Measurements from ENCODE around the gene RNF157. TPM values are rescaled to one million over a fixed set of nuclear protein-coding genes. Genes with fewer than 3 reads are reported as not detected.

Gene RNF157
- total and polyA plus RNA-seq, 9 of the 15 experiments (the other 6 are each of a cell fraction or from before 2014, with no cell fraction given), result 8.1 to 31.7 (median 20.8) TPM

DNA sequence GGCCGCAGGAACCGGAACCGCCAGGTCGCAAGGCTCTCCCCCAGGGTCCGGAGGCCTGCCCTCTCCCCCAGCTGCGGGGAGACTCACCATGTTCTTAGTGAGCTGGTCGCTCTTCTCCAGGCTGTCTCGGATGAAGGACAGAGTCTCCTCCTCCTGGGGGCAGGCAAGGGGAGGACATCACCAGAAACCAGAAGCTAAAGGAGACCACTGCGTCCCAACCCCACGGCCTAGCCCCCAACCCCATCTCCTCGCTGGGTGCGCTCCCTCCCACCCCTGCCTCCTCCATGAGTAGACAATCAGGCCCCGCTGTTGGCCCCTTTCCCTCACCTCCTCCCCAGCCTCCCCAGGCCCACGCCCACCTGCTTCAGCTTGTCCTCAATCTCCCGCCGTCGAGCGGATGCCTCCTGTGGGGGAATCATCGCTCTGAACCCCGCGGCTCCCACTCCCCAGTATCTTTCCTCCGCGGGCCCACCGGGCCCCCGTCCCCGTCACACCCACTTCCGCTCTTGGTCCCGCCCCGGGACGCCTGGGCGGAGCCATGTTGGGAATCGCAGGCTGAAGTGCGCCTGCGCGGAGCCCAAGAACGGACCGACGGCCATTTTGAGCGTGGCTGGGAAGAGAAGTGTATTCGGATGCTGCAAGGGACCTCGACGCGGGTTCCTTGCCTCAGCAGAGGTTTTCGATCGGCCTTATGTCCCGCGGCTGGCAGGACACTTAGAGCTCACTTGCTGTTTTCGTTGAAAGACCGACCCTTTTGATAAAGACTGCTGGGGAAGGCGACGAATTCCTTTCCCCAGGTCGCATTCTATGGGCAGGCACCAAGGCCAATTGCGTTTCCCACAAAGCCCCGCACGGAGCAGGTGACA lies 136.8 kb downstream of the RNF157 start, which contains the start of gene EXOC7 (continued):
- TF ChIP-seq, protein P1, sequence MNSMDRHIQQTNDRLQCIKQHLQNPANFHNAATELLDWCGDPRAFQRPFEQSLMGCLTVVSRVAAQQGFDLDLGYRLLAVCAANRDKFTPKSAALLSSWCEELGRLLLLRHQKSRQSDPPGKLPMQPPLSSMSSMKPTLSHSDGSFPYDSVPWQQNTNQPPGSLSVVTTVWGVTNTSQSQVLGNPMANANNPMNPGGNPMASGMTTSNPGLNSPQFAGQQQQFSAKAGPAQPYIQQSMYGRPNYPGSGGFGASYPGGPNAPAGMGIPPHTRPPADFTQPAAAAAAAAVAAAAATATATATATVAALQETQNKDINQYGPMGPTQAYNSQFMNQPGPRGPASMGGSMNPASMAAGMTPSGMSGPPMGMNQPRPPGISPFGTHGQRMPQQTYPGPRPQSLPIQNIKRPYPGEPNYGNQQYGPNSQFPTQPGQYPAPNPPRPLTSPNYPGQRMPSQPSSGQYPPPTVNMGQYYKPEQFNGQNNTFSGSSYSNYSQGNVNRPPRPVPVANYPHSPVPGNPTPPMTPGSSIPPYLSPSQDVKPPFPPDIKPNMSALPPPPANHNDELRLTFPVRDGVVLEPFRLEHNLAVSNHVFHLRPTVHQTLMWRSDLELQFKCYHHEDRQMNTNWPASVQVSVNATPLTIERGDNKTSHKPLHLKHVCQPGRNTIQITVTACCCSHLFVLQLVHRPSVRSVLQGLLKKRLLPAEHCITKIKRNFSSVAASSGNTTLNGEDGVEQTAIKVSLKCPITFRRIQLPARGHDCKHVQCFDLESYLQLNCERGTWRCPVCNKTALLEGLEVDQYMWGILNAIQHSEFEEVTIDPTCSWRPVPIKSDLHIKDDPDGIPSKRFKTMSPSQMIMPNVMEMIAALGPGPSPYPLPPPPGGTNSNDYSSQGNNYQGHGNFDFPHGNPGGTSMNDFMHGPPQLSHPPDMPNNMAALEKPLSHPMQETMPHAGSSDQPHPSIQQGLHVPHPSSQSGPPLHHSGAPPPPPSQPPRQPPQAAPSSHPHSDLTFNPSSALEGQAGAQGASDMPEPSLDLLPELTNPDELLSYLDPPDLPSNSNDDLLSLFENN (IDR thresholded peaks at IDR 0.05; ENCODE audit: low read depth in 2 of 2, low read length in 2 of 2), result no peak
- peak; percentile 64; the same call in 1 of the 2 replicates for TF ChIP-seq EGR1 (conservative IDR thresholded peaks at IDR 0.05)
- no peak for TF ChIP-seq SRSF7 (optimal IDR thresholded peaks at IDR 0.05; ENCODE audit: low read depth, low read length)
- TF ChIP-seq, protein P2, sequence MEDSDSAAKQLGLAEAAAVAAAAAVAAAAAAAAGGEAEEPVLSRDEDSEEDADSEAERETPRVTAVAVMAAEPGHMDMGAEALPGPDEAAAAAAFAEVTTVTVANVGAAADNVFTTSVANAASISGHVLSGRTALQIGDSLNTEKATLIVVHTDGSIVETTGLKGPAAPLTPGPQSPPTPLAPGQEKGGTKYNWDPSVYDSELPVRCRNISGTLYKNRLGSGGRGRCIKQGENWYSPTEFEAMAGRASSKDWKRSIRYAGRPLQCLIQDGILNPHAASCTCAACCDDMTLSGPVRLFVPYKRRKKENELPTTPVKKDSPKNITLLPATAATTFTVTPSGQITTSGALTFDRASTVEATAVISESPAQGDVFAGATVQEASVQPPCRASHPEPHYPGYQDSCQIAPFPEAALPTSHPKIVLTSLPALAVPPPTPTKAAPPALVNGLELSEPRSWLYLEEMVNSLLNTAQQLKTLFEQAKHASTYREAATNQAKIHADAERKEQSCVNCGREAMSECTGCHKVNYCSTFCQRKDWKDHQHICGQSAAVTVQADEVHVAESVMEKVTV (CRISPR knock-in tag; IDR thresholded peaks at IDR 0.05), result no peak
- TF ChIP-seq, protein P3, sequence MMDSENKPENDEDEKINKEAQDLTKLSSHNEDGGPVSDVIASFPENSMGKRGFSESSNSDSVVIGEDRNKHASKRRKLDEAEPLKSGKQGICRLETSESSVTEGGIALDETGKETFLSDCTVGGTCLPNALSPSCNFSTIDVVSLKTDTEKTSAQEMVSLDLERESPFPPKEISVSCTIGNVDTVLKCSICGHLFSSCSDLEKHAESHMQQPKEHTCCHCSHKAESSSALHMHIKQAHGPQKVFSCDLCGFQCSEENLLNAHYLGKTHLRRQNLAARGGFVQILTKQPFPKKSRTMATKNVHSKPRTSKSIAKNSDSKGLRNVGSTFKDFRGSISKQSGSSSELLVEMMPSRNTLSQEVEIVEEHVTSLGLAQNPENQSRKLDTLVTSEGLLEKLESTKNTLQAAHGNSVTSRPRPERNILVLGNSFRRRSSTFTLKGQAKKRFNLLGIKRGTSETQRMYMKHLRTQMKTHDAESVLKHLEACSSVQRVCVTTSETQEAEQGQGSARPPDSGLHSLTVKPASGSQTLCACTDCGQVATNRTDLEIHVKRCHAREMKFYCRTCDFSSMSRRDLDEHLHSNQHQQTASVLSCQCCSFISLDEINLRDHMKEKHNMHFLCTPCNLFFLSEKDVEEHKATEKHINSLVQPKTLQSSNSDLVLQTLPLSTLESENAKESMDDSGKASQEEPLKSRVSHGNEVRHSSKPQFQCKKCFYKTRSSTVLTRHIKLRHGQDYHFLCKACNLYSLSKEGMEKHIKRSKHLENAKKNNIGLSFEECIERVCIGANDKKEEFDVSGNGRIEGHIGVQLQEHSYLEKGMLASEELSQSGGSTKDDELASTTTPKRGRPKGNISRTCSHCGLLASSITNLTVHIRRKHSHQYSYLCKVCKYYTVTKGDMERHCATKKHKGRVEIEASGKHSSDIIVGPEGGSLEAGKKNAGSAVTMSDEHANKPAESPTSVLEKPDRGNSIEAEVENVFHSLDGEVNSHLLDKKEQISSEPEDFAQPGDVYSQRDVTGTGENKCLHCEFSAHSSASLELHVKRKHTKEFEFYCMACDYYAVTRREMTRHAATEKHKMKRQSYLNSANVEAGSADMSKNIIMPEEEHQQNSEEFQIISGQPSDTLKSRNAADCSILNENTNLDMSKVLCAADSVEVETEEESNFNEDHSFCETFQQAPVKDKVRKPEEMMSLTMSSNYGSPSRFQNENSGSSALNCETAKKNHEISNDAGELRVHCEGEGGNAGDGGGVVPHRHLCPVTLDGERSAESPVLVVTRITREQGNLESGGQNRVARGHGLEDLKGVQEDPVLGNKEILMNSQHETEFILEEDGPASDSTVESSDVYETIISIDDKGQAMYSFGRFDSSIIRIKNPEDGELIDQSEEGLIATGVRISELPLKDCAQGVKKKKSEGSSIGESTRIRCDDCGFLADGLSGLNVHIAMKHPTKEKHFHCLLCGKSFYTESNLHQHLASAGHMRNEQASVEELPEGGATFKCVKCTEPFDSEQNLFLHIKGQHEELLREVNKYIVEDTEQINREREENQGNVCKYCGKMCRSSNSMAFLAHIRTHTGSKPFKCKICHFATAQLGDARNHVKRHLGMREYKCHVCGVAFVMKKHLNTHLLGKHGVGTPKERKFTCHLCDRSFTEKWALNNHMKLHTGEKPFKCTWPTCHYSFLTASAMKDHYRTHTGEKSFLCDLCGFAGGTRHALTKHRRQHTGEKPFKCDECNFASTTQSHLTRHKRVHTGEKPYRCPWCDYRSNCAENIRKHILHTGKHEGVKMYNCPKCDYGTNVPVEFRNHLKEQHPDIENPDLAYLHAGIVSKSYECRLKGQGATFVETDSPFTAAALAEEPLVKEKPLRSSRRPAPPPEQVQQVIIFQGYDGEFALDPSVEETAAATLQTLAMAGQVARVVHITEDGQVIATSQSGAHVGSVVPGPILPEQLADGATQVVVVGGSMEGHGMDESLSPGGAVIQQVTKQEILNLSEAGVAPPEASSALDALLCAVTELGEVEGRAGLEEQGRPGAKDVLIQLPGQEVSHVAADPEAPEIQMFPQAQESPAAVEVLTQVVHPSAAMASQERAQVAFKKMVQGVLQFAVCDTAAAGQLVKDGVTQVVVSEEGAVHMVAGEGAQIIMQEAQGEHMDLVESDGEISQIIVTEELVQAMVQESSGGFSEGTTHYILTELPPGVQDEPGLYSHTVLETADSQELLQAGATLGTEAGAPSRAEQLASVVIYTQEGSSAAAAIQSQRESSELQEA (IDR thresholded peaks at IDR 0.05; ENCODE audit: low read depth), result peak; percentile 90
- peak; percentile 90 for TF ChIP-seq KAT8 (IDR thresholded peaks at IDR 0.05; ENCODE audit: low read depth)
- TF ChIP-seq, protein P4, sequence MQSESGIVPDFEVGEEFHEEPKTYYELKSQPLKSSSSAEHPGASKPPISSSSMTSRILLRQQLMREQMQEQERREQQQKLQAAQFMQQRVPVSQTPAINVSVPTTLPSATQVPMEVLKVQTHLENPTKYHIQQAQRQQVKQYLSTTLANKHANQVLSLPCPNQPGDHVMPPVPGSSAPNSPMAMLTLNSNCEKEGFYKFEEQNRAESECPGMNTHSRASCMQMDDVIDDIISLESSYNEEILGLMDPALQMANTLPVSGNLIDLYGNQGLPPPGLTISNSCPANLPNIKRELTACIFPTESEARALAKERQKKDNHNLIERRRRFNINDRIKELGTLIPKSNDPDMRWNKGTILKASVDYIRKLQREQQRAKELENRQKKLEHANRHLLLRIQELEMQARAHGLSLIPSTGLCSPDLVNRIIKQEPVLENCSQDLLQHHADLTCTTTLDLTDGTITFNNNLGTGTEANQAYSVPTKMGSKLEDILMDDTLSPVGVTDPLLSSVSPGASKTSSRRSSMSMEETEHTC (IDR thresholded peaks at IDR 0.05), result no peak
- TF ChIP-seq, protein P5, sequence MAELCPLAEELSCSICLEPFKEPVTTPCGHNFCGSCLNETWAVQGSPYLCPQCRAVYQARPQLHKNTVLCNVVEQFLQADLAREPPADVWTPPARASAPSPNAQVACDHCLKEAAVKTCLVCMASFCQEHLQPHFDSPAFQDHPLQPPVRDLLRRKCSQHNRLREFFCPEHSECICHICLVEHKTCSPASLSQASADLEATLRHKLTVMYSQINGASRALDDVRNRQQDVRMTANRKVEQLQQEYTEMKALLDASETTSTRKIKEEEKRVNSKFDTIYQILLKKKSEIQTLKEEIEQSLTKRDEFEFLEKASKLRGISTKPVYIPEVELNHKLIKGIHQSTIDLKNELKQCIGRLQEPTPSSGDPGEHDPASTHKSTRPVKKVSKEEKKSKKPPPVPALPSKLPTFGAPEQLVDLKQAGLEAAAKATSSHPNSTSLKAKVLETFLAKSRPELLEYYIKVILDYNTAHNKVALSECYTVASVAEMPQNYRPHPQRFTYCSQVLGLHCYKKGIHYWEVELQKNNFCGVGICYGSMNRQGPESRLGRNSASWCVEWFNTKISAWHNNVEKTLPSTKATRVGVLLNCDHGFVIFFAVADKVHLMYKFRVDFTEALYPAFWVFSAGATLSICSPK (IDR thresholded peaks at IDR 0.05; ENCODE audit: borderline replicate concordance), result no peak
